ENCODE results near the gene GABPB1.

The GABPB1 gene

GRCh38 chr15:50236433-50236832, 118.6 kb downstream of the GABPB1 start:
- no peak for DNase-seq

- DNase-seq: no peak
Measured at GRCh38 chr15:50235794-50236193, 119.2 kb downstream of the GABPB1 start.

- no peak for DNase-seq
Measured at GRCh38 chr15:50234764-50235163, 120.2 kb downstream of the GABPB1 start.

GRCh38 chr15:50233192-50233736, 121.7 kb downstream of the GABPB1 start:
- DNase-seq: no peak

GRCh38 chr15:50232791-50233190, 122.2 kb downstream of the GABPB1 start:
- DNase-seq: no peak

- DNase-seq: no peak
Measured at GRCh38 chr15:50231761-50232160, 123.2 kb downstream of the GABPB1 start.

GRCh38 chr15:50229336-50229735, 125.7 kb downstream of the GABPB1 start:
- DNase-seq: no peak

GRCh38 chr15:50228866-50229265, 126.1 kb downstream of the GABPB1 start:
- no peak for DNase-seq

- no peak for DNase-seq
Measured at GRCh38 chr15:50227076-50227475, 127.9 kb downstream of the GABPB1 start.

GRCh38 chr15:50225938-50226337, 129.1 kb downstream of the GABPB1 start:
- no peak for DNase-seq
